Chondrocyte (in vitro differentiated cells): ENCODE data around the gene ZNF830. TPM values are rescaled to one million over a fixed set of nuclear protein-coding genes. Genes with fewer than 3 reads are reported as not detected.
A peak's percentile ranks its signal among the peaks of the same experiment; 100 is the strongest.

Source experiments
- DNase-seq: peaks from one replicate; pipeline ENCODE4 v3.0.0; 2021; ENCODE audit warnings: mixed read lengths, low spot score
- H3K27ac Mint-ChIP-seq: one replicate; pipeline ENCODE4 v1.8.0; 2021; ENCODE audit warnings: mild to moderate bottlenecking, moderate library complexity, mixed read lengths; ENCODE audit not compliant: unreplicated experiment
- H3K27me3 Mint-ChIP-seq: 2 replicates; pipeline ENCODE4 v1.8.0; 2021; ENCODE audit warnings: low read depth, mixed read lengths
- H3K36me3 Mint-ChIP-seq: 2 replicates; pipeline ENCODE4 v1.8.0; 2021; ENCODE audit warnings: low read depth, mixed read lengths
- H3K4me1 Mint-ChIP-seq: 2 replicates; pipeline ENCODE4 v1.8.0; 2021; ENCODE audit warnings: low read depth, mild to moderate bottlenecking, mixed read lengths
- H3K4me3 Mint-ChIP-seq: one replicate; pipeline ENCODE4 v1.8.0; 2021; ENCODE audit warnings: mild to moderate bottlenecking, moderate library complexity, mixed read lengths; ENCODE audit not compliant: unreplicated experiment
- H3K9me3 Mint-ChIP-seq: 2 replicates; pipeline ENCODE4 v1.8.0; 2021; ENCODE audit warnings: low read depth, mixed read lengths
- total RNA-seq: library from RNA; stranded (reverse); gene quantifications from 3 replicates; pipeline ENCODE4 v1.2.1, GENCODE V29; 2021
- TF ChIP-seq, protein P1 (sequence below): fragments of 200-600 bp; sonication (generic); IDR thresholded peaks from 2 replicates; pipeline ENCODE4 v1.5.0; 2021; ENCODE audit warnings: antibody characterized with exemption, mild to moderate bottlenecking, moderate library complexity

The ZNF830 gene
- total RNA-seq, 1 donor from 2014 or later = 12.3 TPM

GRCh38 chr17:34990921-34991365 is 29.6 kb downstream of the ZNF830 start:
- H3K27ac Mint-ChIP-seq = no peak overlapping the region
- TF ChIP-seq, protein P1, sequence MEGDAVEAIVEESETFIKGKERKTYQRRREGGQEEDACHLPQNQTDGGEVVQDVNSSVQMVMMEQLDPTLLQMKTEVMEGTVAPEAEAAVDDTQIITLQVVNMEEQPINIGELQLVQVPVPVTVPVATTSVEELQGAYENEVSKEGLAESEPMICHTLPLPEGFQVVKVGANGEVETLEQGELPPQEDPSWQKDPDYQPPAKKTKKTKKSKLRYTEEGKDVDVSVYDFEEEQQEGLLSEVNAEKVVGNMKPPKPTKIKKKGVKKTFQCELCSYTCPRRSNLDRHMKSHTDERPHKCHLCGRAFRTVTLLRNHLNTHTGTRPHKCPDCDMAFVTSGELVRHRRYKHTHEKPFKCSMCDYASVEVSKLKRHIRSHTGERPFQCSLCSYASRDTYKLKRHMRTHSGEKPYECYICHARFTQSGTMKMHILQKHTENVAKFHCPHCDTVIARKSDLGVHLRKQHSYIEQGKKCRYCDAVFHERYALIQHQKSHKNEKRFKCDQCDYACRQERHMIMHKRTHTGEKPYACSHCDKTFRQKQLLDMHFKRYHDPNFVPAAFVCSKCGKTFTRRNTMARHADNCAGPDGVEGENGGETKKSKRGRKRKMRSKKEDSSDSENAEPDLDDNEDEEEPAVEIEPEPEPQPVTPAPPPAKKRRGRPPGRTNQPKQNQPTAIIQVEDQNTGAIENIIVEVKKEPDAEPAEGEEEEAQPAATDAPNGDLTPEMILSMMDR = no peak
- no peaks in the 10 kb centered on the region for H3K9me3 Mint-ChIP-seq
- no peak overlapping the region for H3K4me3 Mint-ChIP-seq
- H3K4me1 Mint-ChIP-seq = no peaks in the 10 kb centered on the region
- no peaks in the 10 kb centered on the region for H3K27me3 Mint-ChIP-seq
- no peak for DNase-seq
- peaks cover 40% of the 10 kb centered on the region for H3K36me3 Mint-ChIP-seq

DNA sequence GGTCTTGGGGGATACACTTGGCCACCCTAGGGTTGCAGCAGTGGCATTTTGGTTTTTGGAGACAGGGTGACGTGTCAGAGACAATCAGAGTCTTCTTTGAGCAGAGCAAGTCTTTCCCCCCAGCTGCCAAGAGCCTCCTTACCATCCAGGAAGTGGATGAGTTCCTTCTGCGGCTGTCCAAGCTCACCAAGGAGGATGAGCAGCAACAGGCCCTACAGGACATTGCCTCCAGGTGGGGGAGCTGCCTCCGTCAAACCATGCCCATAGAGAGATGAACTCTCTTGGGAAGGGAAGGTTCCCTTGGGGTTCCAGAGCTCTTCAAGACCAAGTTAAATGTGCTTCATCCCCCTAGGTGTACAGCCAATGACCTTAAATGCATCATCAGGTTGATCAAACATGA is 30.3 kb downstream of the ZNF830 start:
- DNase-seq = no peak
- Mint-ChIP-seq H3K36me3 (peaks cover 43% of the 10 kb centered on the region), H3K9me3 (no peaks in the 10 kb centered on the region), H3K27ac (no peak overlapping the region), H3K4me3 (no peak overlapping the region), H3K27me3 (no peaks in the 10 kb centered on the region), H3K4me1 (peaks cover 3% of the 10 kb centered on the region)
- TF ChIP-seq, protein P1 = no peak

- TF ChIP-seq, protein P1 = no peak
- Mint-ChIP-seq H3K27ac (no peak overlapping the region), H3K36me3 (peaks cover 41% of the 10 kb centered on the region), H3K27me3 (no peaks in the 10 kb centered on the region), H3K4me1 (peaks cover 17% of the 10 kb centered on the region), H3K9me3 (no peaks in the 10 kb centered on the region), H3K4me3 (no peak overlapping the region)
- DNase-seq = no peak
Measured at GRCh38 chr17:34993031-34993430, 31.7 kb downstream of the ZNF830 start.

GRCh38 chr17:34996422-34997285 is 35.3 kb downstream of the ZNF830 start:
- Mint-ChIP-seq H3K4me1 (peaks cover 25% of the 10 kb centered on the region), H3K27me3 (no peaks in the 10 kb centered on the region), H3K27ac (peak overlapping the region; percentile 84), H3K4me3 (no peak overlapping the region), H3K36me3 (peaks cover 31% of the 10 kb centered on the region), H3K9me3 (no peaks in the 10 kb centered on the region)
- no peak for DNase-seq
- TF ChIP-seq, protein P1 = no peak

DNA sequence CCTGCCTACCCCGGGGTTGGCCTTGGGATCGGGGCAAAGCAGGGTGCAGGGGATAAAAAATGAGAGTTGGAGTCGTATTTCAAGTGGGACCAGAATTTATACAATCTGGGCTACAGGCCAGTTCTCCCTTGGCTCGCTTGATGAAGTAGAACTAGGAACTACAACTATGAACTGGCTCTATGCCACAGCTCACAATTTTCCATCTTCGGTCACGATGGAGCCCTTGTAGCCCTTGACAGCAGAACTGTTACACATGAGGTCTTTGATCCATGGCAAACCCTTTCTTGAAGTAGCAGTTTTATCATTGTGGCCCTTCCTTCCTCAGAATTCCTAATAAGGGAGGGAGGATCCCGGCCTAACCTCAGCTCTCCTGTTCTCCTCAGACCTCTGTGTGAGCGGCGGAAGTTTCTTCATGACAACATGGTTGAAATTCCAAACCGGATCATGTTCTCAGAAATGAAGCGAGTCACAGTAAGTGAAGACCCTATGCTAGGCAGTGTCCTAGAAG is 36.1 kb downstream of the ZNF830 start:
- no peak for DNase-seq
- H3K4me3 Mint-ChIP-seq = no peak overlapping the region
- H3K27ac Mint-ChIP-seq = peak overlapping the region; percentile 84
- peaks cover 33% of the 10 kb centered on the region for H3K36me3 Mint-ChIP-seq
- TF ChIP-seq, protein P1 = no peak
- H3K4me1 Mint-ChIP-seq = peaks cover 28% of the 10 kb centered on the region
- H3K27me3 Mint-ChIP-seq = no peaks in the 10 kb centered on the region
- H3K9me3 Mint-ChIP-seq = no peaks in the 10 kb centered on the region
